Measurements from ENCODE around the gene PPARG.
"Not testable (repeated sequence)": the region's sequence is repeated elsewhere in the genome, so short reads cannot be mapped to it uniquely, and the experiment has no call there.

Gene PPARG

GRCh38 chr3:12288182-12289129 lies at the start of gene PPARG:
TSS of gene PPARG (plus strand) at chr3:12289070. CDS start at chr3:12379712, 90,642 bp downstream.
- no peak for DNase-seq

GRCh38 chr3:12239301-12239700 lies 49.6 kb upstream of the PPARG start:
- no peak for DNase-seq

- DNase-seq: no peak
Measured at GRCh38 chr3:12242772-12243171, 46.1 kb upstream of the PPARG start.

GRCh38 chr3:12246497-12247163 lies 42.2 kb upstream of the PPARG start:
- no peak for DNase-seq

GRCh38 chr3:12247411-12247810 lies 41.5 kb upstream of the PPARG start:
- DNase-seq: no peak

- DNase-seq: no peak
Measured at GRCh38 chr3:12249519-12249918, 39.4 kb upstream of the PPARG start.

GRCh38 chr3:12252889-12253288 lies 36.0 kb upstream of the PPARG start:
- DNase-seq: no peak

GRCh38 chr3:12253516-12254343 lies 35.1 kb upstream of the PPARG start:
- no peak for DNase-seq

GRCh38 chr3:12255393-12255792 lies 33.5 kb upstream of the PPARG start:
- no peak for DNase-seq

- DNase-seq: no peak
Measured at GRCh38 chr3:12258911-12259310, 30.0 kb upstream of the PPARG start.

GRCh38 chr3:12262173-12262572 lies 26.7 kb upstream of the PPARG start:
- not testable (repeated sequence) for DNase-seq

GRCh38 chr3:12265508-12265907 lies 23.4 kb upstream of the PPARG start:
- DNase-seq: no peak

GRCh38 chr3:12266038-12266437 lies 22.8 kb upstream of the PPARG start:
- no peak for DNase-seq

GRCh38 chr3:12267376-12268030 lies 21.4 kb upstream of the PPARG start:
- DNase-seq: no peak

GRCh38 chr3:12268049-12268735 lies 20.7 kb upstream of the PPARG start:
- DNase-seq: no peak

- no peak for DNase-seq
Measured at GRCh38 chr3:12270976-12271375, 17.9 kb upstream of the PPARG start.

- no peak for DNase-seq
Measured at GRCh38 chr3:12273045-12273695, 15.7 kb upstream of the PPARG start.

GRCh38 chr3:12275974-12276650 lies 12.8 kb upstream of the PPARG start:
- DNase-seq: no peak

- not testable (repeated sequence) for DNase-seq
Measured at GRCh38 chr3:12276827-12277226, 12.0 kb upstream of the PPARG start.

- no peak for DNase-seq
Measured at GRCh38 chr3:12278566-12278965, 10.3 kb upstream of the PPARG start.

All from activated CD4-positive, alpha-beta T cell treated with anti-CD3 and anti-CD28 coated beads, Interleukin-2, amount 50 U/mL, for 1 hour (primary cell).